Hepatocyte (in vitro differentiated cells): ENCODE data around the gene ARIH1. TPM values are rescaled to one million over a fixed set of nuclear protein-coding genes. Genes with fewer than 3 reads are reported as not detected.

Experiments
- DNase-seq: peaks from one replicate; pipeline ENCODE4 v3.0.0-alpha.2; 2016; ENCODE audit warnings: low spot score
- H2AFZ ChIP-seq: fragments of 200-600 bp; sonication (generic); 2 replicates; pipeline ENCODE4 v1.6.0; 2016; ENCODE audit warnings: antibody characterized with exemption, mild to moderate bottlenecking
- H3K27ac ChIP-seq: fragments of 200-600 bp; sonication (generic); 2 replicates; pipeline ENCODE4 v1.5.1; 2016; ENCODE audit warnings: mild to moderate bottlenecking
- H3K27me3 ChIP-seq: fragments of 200-600 bp; sonication (generic); 2 replicates; pipeline ENCODE4 v1.6.1; 2016
- H3K36me3 ChIP-seq: fragments of 200-600 bp; sonication (generic); replicated peaks from 2 replicates; pipeline ENCODE4 v1.5.1; 2016; ENCODE audit warnings: low read depth; ENCODE audit not compliant: insufficient read depth
- H3K4me1 ChIP-seq: fragments of 200-600 bp; sonication (generic); 2 replicates; pipeline ENCODE4 v1.5.1; 2016; ENCODE audit warnings: mild to moderate bottlenecking, moderate library complexity; ENCODE audit not compliant: insufficient read depth
- H3K4me2 ChIP-seq: fragments of 200-600 bp; sonication (generic); 2 replicates; pipeline ENCODE4 v1.6.0; 2016
- H3K4me3 ChIP-seq: fragments of 200-600 bp; sonication (generic); 2 replicates; pipeline ENCODE4 v1.5.1; 2016; ENCODE audit warnings: mild to moderate bottlenecking
- H3K79me2 ChIP-seq: fragments of 200-600 bp; sonication (generic); 2 replicates; pipeline ENCODE4 v1.6.0; 2017; ENCODE audit warnings: mild to moderate bottlenecking
- H3K9me2 ChIP-seq: fragments of 200-600 bp; sonication (generic); replicated peaks from 2 replicates; pipeline ENCODE4 v1.6.0; 2017; ENCODE audit warnings: mild to moderate bottlenecking; ENCODE audit not compliant: insufficient read depth
- H3K9me3 ChIP-seq: fragments of 200-600 bp; sonication (generic); 2 replicates; pipeline ENCODE4 v1.5.1; 2016; ENCODE audit warnings: low read depth, mild to moderate bottlenecking
- H4K20me1 ChIP-seq: fragments of 200-600 bp; sonication (generic); 2 replicates; pipeline ENCODE4 v1.6.0; 2016; ENCODE audit warnings: mild to moderate bottlenecking; ENCODE audit not compliant: insufficient read depth, poor library complexity, severe bottlenecking
- CTCF ChIP-seq: fragments of 200-600 bp; sonication (generic); IDR thresholded peaks from 2 replicates; pipeline ENCODE4 v1.5.1; 2016; ENCODE audit warnings: antibody characterized with exemption, mild to moderate bottlenecking; ENCODE audit not compliant: poor library complexity
- EZH2 ChIP-seq: fragments of 200-600 bp; sonication (generic); IDR thresholded peaks from 2 replicates; pipeline ENCODE4 v1.6.1; 2016; ENCODE audit warnings: antibody characterized with exemption, mild to moderate bottlenecking, borderline replicate concordance
- EZH2phosphoT487 ChIP-seq: fragments of 200-600 bp; sonication (generic); IDR thresholded peaks from one replicate; pipeline ENCODE4 v1.6.1; 2018; ENCODE audit warnings: antibody characterized with exemption, mild to moderate bottlenecking, low read depth, moderate library complexity; ENCODE audit not compliant: unreplicated experiment, severe bottlenecking
- WGBS: methylation state at CpG from one replicate; pipeline ENCODE4 v1.1.6; 2016; ENCODE audit warnings: low lambda C conversion rate; ENCODE audit errors: missing lambda C conversion rate; 5-methylcytosine and 5-hydroxymethylcytosine counted together
- polyA plus RNA-seq: library from polyadenylated mRNA; unstranded; fragments of >200 nt; fragmentation: Nextera tagmentation; extraction: Ambion mirVana; gene quantifications from 2 replicates; pipeline ENCODE4 v1.2.1, GENCODE V29; 2016
- total RNA-seq: library from RNA; depleted of rRNA; stranded (reverse); fragments of >200 nt; gene quantifications from 2 replicates; pipeline ENCODE4 v1.2.3, GENCODE V29; 2014

The ARIH1 gene
- total and polyA plus RNA-seq, 2 experiments from 2014 or later: 61.6 to 76.3 TPM

- Histone ChIP-seq H3K4me2 (no peak overlapping the region), H3K36me3 (no peaks in the 10 kb centered on the region), H3K27ac (no peak overlapping the region), H3K4me1 (peaks cover 4% of the 10 kb centered on the region), H3K27me3 (no peaks in the 10 kb centered on the region), H4K20me1 (peaks cover 92% of the 10 kb centered on the region), H3K9me3 (no peaks in the 10 kb centered on the region), H3K4me3 (no peak overlapping the region), H3K9me2 (no peaks in the 10 kb centered on the region), H2AFZ (no peak overlapping the region), H3K79me2 (peaks cover 98% of the 10 kb centered on the region)
- 100% methylated on average over 4 of the region's 4 CpGs for WGBS
- DNase-seq: no peak
- TF ChIP-seq CTCF (no peak), EZH2 (no peak), EZH2phosphoT487 (no peak)
Measured at GRCh38 chr15:72509484-72509883, 35.4 kb downstream of the ARIH1 start.

- no peak for DNase-seq
- no peak overlapping the region for H2AFZ ChIP-seq
- no peak overlapping the region for H3K4me3 ChIP-seq
- H4K20me1 ChIP-seq: peaks cover 93% of the 10 kb centered on the region
- peaks cover 98% of the 10 kb centered on the region for H3K79me2 ChIP-seq
- no peak overlapping the region for H3K27ac ChIP-seq
- H3K4me2 ChIP-seq: no peak overlapping the region
- no peaks in the 10 kb centered on the region for H3K27me3 ChIP-seq
- H3K9me2 ChIP-seq: no peaks in the 10 kb centered on the region
- no peaks in the 10 kb centered on the region for H3K9me3 ChIP-seq
- peaks cover 4% of the 10 kb centered on the region for H3K4me1 ChIP-seq
- no peaks in the 10 kb centered on the region for H3K36me3 ChIP-seq
- WGBS: 87% methylated on average over 4 of the region's 4 CpGs
- TF ChIP-seq CTCF (no peak), EZH2phosphoT487 (no peak), EZH2 (no peak)
Measured at GRCh38 chr15:72511536-72511935, 37.4 kb downstream of the ARIH1 start.

- no peak for TF ChIP-seq EZH2
- TF ChIP-seq EZH2phosphoT487: no peak
- TF ChIP-seq CTCF: no peak
- no peaks in the 10 kb centered on the region for H3K27me3 ChIP-seq
- H3K4me1 ChIP-seq: peaks cover 4% of the 10 kb centered on the region
- H3K36me3 ChIP-seq: no peaks in the 10 kb centered on the region
- H3K9me3 ChIP-seq: no peaks in the 10 kb centered on the region
- peaks cover 98% of the 10 kb centered on the region for H3K79me2 ChIP-seq
- no peak overlapping the region for H3K4me2 ChIP-seq
- H3K4me3 ChIP-seq: no peak overlapping the region
- no peak overlapping the region for H3K27ac ChIP-seq
- no peaks in the 10 kb centered on the region for H3K9me2 ChIP-seq
- no peak for DNase-seq
- H4K20me1 ChIP-seq: peaks cover 88% of the 10 kb centered on the region
- no peak overlapping the region for H2AFZ ChIP-seq
Measured at GRCh38 chr15:72515591-72516389, 41.7 kb downstream of the ARIH1 start.

GRCh38 chr15:72516777-72517176, 42.6 kb downstream of the ARIH1 start:
- Histone ChIP-seq H3K79me2 (peaks cover 98% of the 10 kb centered on the region), H3K4me2 (no peak overlapping the region), H3K4me3 (no peak overlapping the region), H3K4me1 (no peaks in the 10 kb centered on the region), H3K9me3 (no peaks in the 10 kb centered on the region), H3K36me3 (no peaks in the 10 kb centered on the region), H3K9me2 (no peaks in the 10 kb centered on the region), H3K27ac (no peak overlapping the region), H2AFZ (no peak overlapping the region), H3K27me3 (no peaks in the 10 kb centered on the region), H4K20me1 (peaks cover 78% of the 10 kb centered on the region)
- DNase-seq: no peak
- TF ChIP-seq CTCF (no peak), EZH2 (no peak), EZH2phosphoT487 (no peak)
- WGBS: 64% methylated on average over 2 of the region's 2 CpGs
